Esophagus (tissue), 2 donors: ENCODE data around the gene ZNF483. TPM values are rescaled to one million over a fixed set of nuclear protein-coding genes. Genes with fewer than 3 reads are reported as not detected.
"Not testable (repeated sequence)": the region's sequence is repeated elsewhere in the genome, so short reads cannot be mapped to it uniquely, and the experiment has no call there.

Source experiments
- H3K27ac ChIP-seq, 2 donors: one replicate each; pipeline ENCODE4 v1.5.1; 2013; ENCODE audit warnings: low read depth in 2 of 2, mild to moderate bottlenecking in 2 of 2, inconsistent platforms in 1 of 2, low read length in 1 of 2, moderate library complexity in 1 of 2
- H3K27me3 ChIP-seq, 2 donors: one replicate each; pipeline ENCODE4 v1.6.1; 2013; ENCODE audit warnings: low read length in 2 of 2, control low read depth in 1 of 2, mild to moderate bottlenecking in 1 of 2; ENCODE audit not compliant: insufficient read depth in 2 of 2, control insufficient read depth in 1 of 2
- H3K36me3 ChIP-seq, 2 donors: one replicate each; pipeline ENCODE4 v1.6.1; 2013; ENCODE audit warnings: low read length in 1 of 2; ENCODE audit not compliant: control insufficient read depth in 2 of 2, insufficient read depth in 2 of 2
- H3K4me1 ChIP-seq, 2 donors: one replicate each; pipeline ENCODE4 v1.6.1; 2013; ENCODE audit warnings: low read length in 1 of 2; ENCODE audit not compliant: control insufficient read depth in 2 of 2, insufficient read depth in 2 of 2
- H3K4me3 ChIP-seq, 2 donors: one replicate each; pipeline ENCODE4 v1.5.1; 2013; ENCODE audit warnings: low read length in 2 of 2, mild to moderate bottlenecking in 2 of 2, low read depth in 1 of 2, moderate library complexity in 1 of 2
- H3K9me3 ChIP-seq, 2 donors: one replicate each; pipeline ENCODE4 v1.6.1; 2013; ENCODE audit warnings: mild to moderate bottlenecking in 2 of 2, low read depth in 1 of 2, low read length in 1 of 2, moderate library complexity in 1 of 2; ENCODE audit not compliant: control insufficient read depth in 2 of 2, insufficient read depth in 1 of 2
- WGBS, 2 donors: extraction: QIAGEN DNeasy Blood & Tissue Kit; methylation state at CpG; one replicate each; pipeline ENCODE4 v1.1.7; 2013; 5-methylcytosine and 5-hydroxymethylcytosine counted together
- polyA plus RNA-seq, 2 donors: library from polyadenylated mRNA; stranded (reverse); fragments of 200-250 nt; gene quantifications; one replicate each; pipeline ENCODE4 v1.2.3, GENCODE V29; 2013
- donor health status: healthy with polysubstance abuse.
- donor health status: Bipolar disorder and iron deficiency.

Gene ZNF483
- polyA plus RNA-seq, 2 donors: 0.09 to 0.18 TPM

- WGBS, 2 donors: 71 to 85% methylated on average over 16 of the region's 16 CpGs
- no peak overlapping the region for H3K4me3 ChIP-seq
- no peak overlapping the region for H3K27ac ChIP-seq
- no peaks in the 10 kb centered on the region for H3K9me3 ChIP-seq
- no peaks in the 10 kb centered on the region for H3K27me3 ChIP-seq
- H3K4me1 ChIP-seq: peaks cover 0 to 3% of the 10 kb centered on the region in 2 donors
- no peaks in the 10 kb centered on the region for H3K36me3 ChIP-seq
Measured at GRCh38 chr9:111604054-111604615, 79.2 kb downstream of the ZNF483 start.

- no peaks in the 10 kb centered on the region for H3K27me3 ChIP-seq
- H3K27ac ChIP-seq: no peak overlapping the region
- H3K9me3 ChIP-seq: no peaks in the 10 kb centered on the region
- no peaks in the 10 kb centered on the region for H3K36me3 ChIP-seq
- H3K4me3 ChIP-seq: no peak overlapping the region
- H3K4me1 ChIP-seq: peaks cover 0 to 4% of the 10 kb centered on the region in 2 donors
- 90 to 91% methylated on average over 9 of the region's 9 CpGs for WGBS, 2 donors
Measured at GRCh38 chr9:111605041-111605559, 80.1 kb downstream of the ZNF483 start.

- peaks cover 0 to 3% of the 10 kb centered on the region in 2 donors for H3K4me1 ChIP-seq
- H3K4me3 ChIP-seq: no peak overlapping the region
- WGBS, 2 donors: 34 to 35% methylated on average over 5 of the region's 5 CpGs
- H3K9me3 ChIP-seq: no peaks in the 10 kb centered on the region
- no peaks in the 10 kb centered on the region for H3K27me3 ChIP-seq
- H3K27ac ChIP-seq: peak overlapping the region; percentile 78 to 79
- no peaks in the 10 kb centered on the region for H3K36me3 ChIP-seq
Measured at GRCh38 chr9:111610149-111610548, 85.2 kb downstream of the ZNF483 start.

GRCh38 chr9:111610845-111611244, 85.9 kb downstream of the ZNF483 start:
- Histone ChIP-seq H3K9me3 (no peaks in the 10 kb centered on the region), H3K27me3 (no peaks in the 10 kb centered on the region), H3K4me3 (no peak overlapping the region), H3K4me1 (peaks cover 0 to 3% of the 10 kb centered on the region in 2 donors), H3K27ac (peak overlapping the region; percentile 78 to 79), H3K36me3 (no peaks in the 10 kb centered on the region)
- 44 to 47% methylated on average over 7 of the region's 7 CpGs for WGBS, 2 donors

GRCh38 chr9:111613436-111614040, 88.6 kb downstream of the ZNF483 start:
- 44 to 47% methylated on average over 4 of the region's 4 CpGs for WGBS, 2 donors
- no peaks in the 10 kb centered on the region for H3K27me3 ChIP-seq
- no peaks in the 10 kb centered on the region for H3K9me3 ChIP-seq
- H3K36me3 ChIP-seq: no peaks in the 10 kb centered on the region
- no peak overlapping the region for H3K27ac ChIP-seq
- no peak overlapping the region for H3K4me3 ChIP-seq
- peaks cover 0 to 3% of the 10 kb centered on the region in 2 donors for H3K4me1 ChIP-seq

- no peaks in the 10 kb centered on the region for H3K4me1 ChIP-seq
- H3K4me3 ChIP-seq: no peak overlapping the region
- no peaks in the 10 kb centered on the region for H3K36me3 ChIP-seq
- H3K9me3 ChIP-seq: no peaks in the 10 kb centered on the region
- 48 to 55% methylated on average over 3 of the region's 3 CpGs for WGBS, 2 donors
- H3K27ac ChIP-seq: no peak overlapping the region
- no peaks in the 10 kb centered on the region for H3K27me3 ChIP-seq
Measured at GRCh38 chr9:111615928-111616327, 90.9 kb downstream of the ZNF483 start.

- not testable (repeated sequence) for H3K27ac ChIP-seq
- 96 to 97% methylated on average over 22 to 29 of the region's 29 CpGs for WGBS, 2 donors
Measured at GRCh38 chr9:111617349-111617748, 92.4 kb downstream of the ZNF483 start.

GRCh38 chr9:111621895-111622480, 97.0 kb downstream of the ZNF483 start:
- Histone ChIP-seq H3K36me3 (no peaks in the 10 kb centered on the region), H3K9me3 (no peaks in the 10 kb centered on the region), H3K27ac (peak overlapping the region; percentile 8 to 49), H3K4me1 (no peaks in the 10 kb centered on the region), H3K4me3 (no peak overlapping the region), H3K27me3 (no peaks in the 10 kb centered on the region)
- WGBS, 2 donors: 14 to 24% methylated on average over 2 of the region's 2 CpGs

More at GRCh38 chr9:111617349-111617748, 92.4 kb downstream of the ZNF483 start:
- H3K9me3 ChIP-seq, H3K27me3 ChIP-seq, H3K4me3 ChIP-seq, H3K4me1 ChIP-seq, H3K36me3 ChIP-seq: not testable (repeated sequence)

- H3K27ac ChIP-seq: peak overlapping the region in 1 of 2 donors; percentile 8
- H3K4me1 ChIP-seq: no peaks in the 10 kb centered on the region
- no peak overlapping the region for H3K4me3 ChIP-seq
- H3K27me3 ChIP-seq: no peaks in the 10 kb centered on the region
- no peaks in the 10 kb centered on the region for H3K9me3 ChIP-seq
- WGBS, 2 donors: 44 to 52% methylated on average over 3 of the region's 3 CpGs
- no peaks in the 10 kb centered on the region for H3K36me3 ChIP-seq
Measured at GRCh38 chr9:111622626-111623025, 97.6 kb downstream of the ZNF483 start.
